WTC11 (cell line): ENCODE results near the gene PEAK1. TPM values are rescaled to one million over a fixed set of nuclear protein-coding genes. Genes with fewer than 3 reads are reported as not detected.

ENCODE experiments used
- ATAC-seq: fragments of 200-7000 bp; cut with Tn5 transposase; 2 replicates; pipeline ENCODE4 v1.10.0; 2021; ENCODE audit warnings: mild to moderate bottlenecking, moderate library complexity
- CTCF ChIA-PET: fragments of 300-600 bp; sonication (Branson Sonifier 250); formaldehyde crosslinking; loops from one replicate; lab custom pipeline; 2021; ENCODE audit warnings: antibody characterized with exemption; lab: Charles Lee
- POLR2A ChIA-PET: fragments of 350-600 bp; sonication (Branson Sonifier 250); formaldehyde crosslinking; loops from one replicate; lab custom pipeline; 2021; ENCODE audit warnings: antibody characterized with exemption; lab: Charles Lee
- DNase-seq: peaks from one replicate; pipeline ENCODE4 v3.0.0; 2021; ENCODE audit warnings: low spot score
- H3K27ac Mint-ChIP-seq: 2 replicates; pipeline ENCODE4 v1.8.0; 2021; ENCODE audit warnings: mixed read lengths
- H3K27me3 Mint-ChIP-seq: 2 replicates; pipeline ENCODE4 v1.8.0; 2021; ENCODE audit warnings: low read depth, mild to moderate bottlenecking, moderate library complexity, mixed read lengths
- H3K36me3 Mint-ChIP-seq: 2 replicates; pipeline ENCODE4 v1.8.0; 2021; ENCODE audit warnings: mixed read lengths
- H3K4me1 Mint-ChIP-seq: 2 replicates; pipeline ENCODE4 v1.8.0; 2022; ENCODE audit warnings: mixed read lengths
- H3K4me3 Mint-ChIP-seq: 2 replicates; pipeline ENCODE4 v1.8.0; 2021; ENCODE audit warnings: mild to moderate bottlenecking, moderate library complexity, mixed read lengths
- H3K9me3 Mint-ChIP-seq: 2 replicates; pipeline ENCODE4 v1.8.0; 2021; ENCODE audit warnings: mixed read lengths
- CREM ChIP-seq: sonication (generic); formaldehyde crosslinking; IDR thresholded peaks from 2 replicates; pipeline ENCODE4 v1.8.1; 2022; ENCODE audit warnings: mild to moderate bottlenecking, missing genetic modification reagents, moderate library complexity
- FOXK1 ChIP-seq: sonication (generic); formaldehyde crosslinking; IDR thresholded peaks from 2 replicates; pipeline ENCODE4 v1.8.0; 2022; ENCODE audit warnings: mild to moderate bottlenecking, moderate library complexity, missing genetic modification reagents
- GABPB1 ChIP-seq: sonication (generic); formaldehyde crosslinking; IDR thresholded peaks from 2 replicates; pipeline ENCODE4 v1.8.1; 2023; ENCODE audit warnings: mild to moderate bottlenecking, missing genetic modification reagents
- GRHL2 ChIP-seq: fragments of 250-450 bp; sonication (Bioruptor Pico); IDR thresholded peaks from 2 replicates; pipeline ENCODE4 v1.8.0; 2022; ENCODE audit warnings: mild to moderate bottlenecking, moderate library complexity; ENCODE audit not compliant: insufficient replicate concordance, severe bottlenecking
- HMGA2 ChIP-seq: fragments of 250-450 bp; sonication (Bioruptor Pico); IDR thresholded peaks from 2 replicates; pipeline ENCODE4 v1.4.0; 2021; ENCODE audit warnings: mild to moderate bottlenecking, moderate library complexity
- TEAD1 ChIP-seq: sonication (generic); formaldehyde crosslinking; IDR thresholded peaks from 2 replicates; pipeline ENCODE4 v1.8.0; 2022; ENCODE audit warnings: mild to moderate bottlenecking, missing genetic modification reagents
- ZNF263 ChIP-seq: sonication (generic); formaldehyde crosslinking; IDR thresholded peaks from 2 replicates; pipeline ENCODE4 v1.8.1; 2022; ENCODE audit warnings: low read depth, mild to moderate bottlenecking, moderate library complexity, missing genetic modification reagents
- ZNF396 ChIP-seq: fragments of 250-450 bp; sonication (Bioruptor Pico); IDR thresholded peaks from 2 replicates; pipeline ENCODE4 v1.8.0; 2021; ENCODE audit warnings: mild to moderate bottlenecking, moderate library complexity, borderline replicate concordance
- ZNF423 ChIP-seq: fragments of 250-450 bp; sonication (Bioruptor Pico); IDR thresholded peaks from 2 replicates; pipeline ENCODE4 v2.1.2; 2022; ENCODE audit warnings: mild to moderate bottlenecking, moderate library complexity
- total RNA-seq: library from RNA; stranded (reverse); gene quantifications from 3 replicates; pipeline ENCODE4 v1.2.3, GENCODE V29; 2021
- TF ChIP-seq, protein P1 (sequence below): sonication (generic); formaldehyde crosslinking; IDR thresholded peaks from 2 replicates; pipeline ENCODE4 v1.8.1; 2023; ENCODE audit warnings: mild to moderate bottlenecking, missing genetic modification reagents, moderate library complexity
- TF ChIP-seq, protein P2 (sequence below): sonication (generic); formaldehyde crosslinking; IDR thresholded peaks from 2 replicates; pipeline ENCODE4 v1.8.0; 2023; ENCODE audit warnings: missing genetic modification reagents
- TF ChIP-seq, protein P3 (sequence below): fragments of 250-450 bp; sonication (Bioruptor Pico); IDR thresholded peaks from 2 replicates; pipeline ENCODE4 v1.8.0; 2021; ENCODE audit warnings: mild to moderate bottlenecking
- TF ChIP-seq, protein P4 (sequence below): sonication (generic); formaldehyde crosslinking; conservative IDR thresholded peaks from 2 replicates; pipeline ENCODE4 v1.8.1; 2023; ENCODE audit warnings: mild to moderate bottlenecking, low read depth, missing genetic modification reagents, moderate library complexity
- TF ChIP-seq, protein P5 (sequence below): sonication (generic); formaldehyde crosslinking; IDR thresholded peaks from 2 replicates; pipeline ENCODE4 v1.8.1; 2022; ENCODE audit warnings: mild to moderate bottlenecking, moderate library complexity, missing genetic modification reagents
- TF ChIP-seq, protein P6 (sequence below): sonication (generic); formaldehyde crosslinking; IDR thresholded peaks from 2 replicates; pipeline ENCODE4 v1.8.1; 2023; ENCODE audit warnings: mild to moderate bottlenecking, missing genetic modification reagents
- TF ChIP-seq, protein P7 (sequence below): fragments of 250-450 bp; sonication (Bioruptor Pico); IDR thresholded peaks from 2 replicates; pipeline ENCODE4 v1.9.0; 2021; ENCODE audit warnings: mild to moderate bottlenecking, borderline replicate concordance
- TF ChIP-seq, protein P8 (sequence below): sonication (generic); formaldehyde crosslinking; IDR thresholded peaks from 2 replicates; pipeline ENCODE4 v1.8.1; 2022; ENCODE audit warnings: low read depth, mild to moderate bottlenecking, moderate library complexity, missing genetic modification reagents, borderline replicate concordance
- TF ChIP-seq, protein P9 (sequence below): sonication (generic); formaldehyde crosslinking; conservative IDR thresholded peaks from 2 replicates; pipeline ENCODE4 v1.8.1; 2022; ENCODE audit warnings: mild to moderate bottlenecking, missing genetic modification reagents

Gene PEAK1
- total RNA-seq, 1 experiment from 2014 or later: 49.0 TPM

DNA sequence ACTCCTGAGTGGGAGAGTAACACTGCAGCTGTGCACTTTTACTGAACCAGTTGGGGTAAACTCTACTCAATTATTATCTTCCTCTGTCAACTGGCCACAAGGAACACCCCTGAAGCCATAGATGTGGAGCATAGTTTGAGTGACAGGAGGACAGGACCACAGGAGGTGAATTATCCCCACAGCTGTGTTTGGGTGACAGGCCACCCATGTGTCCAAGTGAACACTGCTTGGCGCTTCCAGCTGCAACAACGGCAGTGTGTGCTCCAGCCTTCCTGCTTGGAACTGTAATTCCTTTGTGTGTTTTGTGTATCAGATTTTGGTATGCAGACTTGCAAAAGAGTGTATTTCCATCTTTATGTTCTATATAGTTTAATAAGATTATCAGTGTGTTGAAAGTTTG is 328.8 kb downstream of the PEAK1 start:
- H3K36me3 Mint-ChIP-seq: no peaks in the 10 kb centered on the region
- CTCF ChIA-PET: interaction anchor here (1.4 to 1.5 kb wide), 2 partner anchors 56 to 452 kb away, joined by 4 to 5 read pairs; no protein-coding TSS in a partner anchor
- no peak overlapping the region for H3K27ac Mint-ChIP-seq
- POLR2A ChIA-PET: no interaction called here
- DNase-seq (no peak), ATAC-seq (no peak)
- 0 out of 2 replicates have a peak, but pooled peaks cover 1% of the 10 kb centered on the region for H3K27me3 Mint-ChIP-seq
- no peak overlapping the region for H3K4me3 Mint-ChIP-seq
- no peaks in the 10 kb centered on the region for H3K4me1 Mint-ChIP-seq
- TF ChIP-seq ZNF423 (CRISPR knock-in tag) (no peak), CREM (CRISPR knock-in tag) (no peak), GABPB1 (CRISPR knock-in tag) (no peak), FOXK1 (CRISPR knock-in tag) (no peak), ZNF263 (CRISPR knock-in tag) (no peak), TEAD1 (CRISPR knock-in tag) (no peak)
- TF ChIP-seq, protein P1, sequence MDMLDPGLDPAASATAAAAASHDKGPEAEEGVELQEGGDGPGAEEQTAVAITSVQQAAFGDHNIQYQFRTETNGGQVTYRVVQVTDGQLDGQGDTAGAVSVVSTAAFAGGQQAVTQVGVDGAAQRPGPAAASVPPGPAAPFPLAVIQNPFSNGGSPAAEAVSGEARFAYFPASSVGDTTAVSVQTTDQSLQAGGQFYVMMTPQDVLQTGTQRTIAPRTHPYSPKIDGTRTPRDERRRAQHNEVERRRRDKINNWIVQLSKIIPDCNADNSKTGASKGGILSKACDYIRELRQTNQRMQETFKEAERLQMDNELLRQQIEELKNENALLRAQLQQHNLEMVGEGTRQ: no peak
- TF ChIP-seq, protein P2, sequence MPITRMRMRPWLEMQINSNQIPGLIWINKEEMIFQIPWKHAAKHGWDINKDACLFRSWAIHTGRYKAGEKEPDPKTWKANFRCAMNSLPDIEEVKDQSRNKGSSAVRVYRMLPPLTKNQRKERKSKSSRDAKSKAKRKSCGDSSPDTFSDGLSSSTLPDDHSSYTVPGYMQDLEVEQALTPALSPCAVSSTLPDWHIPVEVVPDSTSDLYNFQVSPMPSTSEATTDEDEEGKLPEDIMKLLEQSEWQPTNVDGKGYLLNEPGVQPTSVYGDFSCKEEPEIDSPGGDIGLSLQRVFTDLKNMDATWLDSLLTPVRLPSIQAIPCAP (CRISPR knock-in tag): no peak
- TF ChIP-seq, protein P3, sequence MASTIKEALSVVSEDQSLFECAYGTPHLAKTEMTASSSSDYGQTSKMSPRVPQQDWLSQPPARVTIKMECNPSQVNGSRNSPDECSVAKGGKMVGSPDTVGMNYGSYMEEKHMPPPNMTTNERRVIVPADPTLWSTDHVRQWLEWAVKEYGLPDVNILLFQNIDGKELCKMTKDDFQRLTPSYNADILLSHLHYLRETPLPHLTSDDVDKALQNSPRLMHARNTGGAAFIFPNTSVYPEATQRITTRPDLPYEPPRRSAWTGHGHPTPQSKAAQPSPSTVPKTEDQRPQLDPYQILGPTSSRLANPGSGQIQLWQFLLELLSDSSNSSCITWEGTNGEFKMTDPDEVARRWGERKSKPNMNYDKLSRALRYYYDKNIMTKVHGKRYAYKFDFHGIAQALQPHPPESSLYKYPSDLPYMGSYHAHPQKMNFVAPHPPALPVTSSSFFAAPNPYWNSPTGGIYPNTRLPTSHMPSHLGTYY: no peak
- TF ChIP-seq, protein P4, sequence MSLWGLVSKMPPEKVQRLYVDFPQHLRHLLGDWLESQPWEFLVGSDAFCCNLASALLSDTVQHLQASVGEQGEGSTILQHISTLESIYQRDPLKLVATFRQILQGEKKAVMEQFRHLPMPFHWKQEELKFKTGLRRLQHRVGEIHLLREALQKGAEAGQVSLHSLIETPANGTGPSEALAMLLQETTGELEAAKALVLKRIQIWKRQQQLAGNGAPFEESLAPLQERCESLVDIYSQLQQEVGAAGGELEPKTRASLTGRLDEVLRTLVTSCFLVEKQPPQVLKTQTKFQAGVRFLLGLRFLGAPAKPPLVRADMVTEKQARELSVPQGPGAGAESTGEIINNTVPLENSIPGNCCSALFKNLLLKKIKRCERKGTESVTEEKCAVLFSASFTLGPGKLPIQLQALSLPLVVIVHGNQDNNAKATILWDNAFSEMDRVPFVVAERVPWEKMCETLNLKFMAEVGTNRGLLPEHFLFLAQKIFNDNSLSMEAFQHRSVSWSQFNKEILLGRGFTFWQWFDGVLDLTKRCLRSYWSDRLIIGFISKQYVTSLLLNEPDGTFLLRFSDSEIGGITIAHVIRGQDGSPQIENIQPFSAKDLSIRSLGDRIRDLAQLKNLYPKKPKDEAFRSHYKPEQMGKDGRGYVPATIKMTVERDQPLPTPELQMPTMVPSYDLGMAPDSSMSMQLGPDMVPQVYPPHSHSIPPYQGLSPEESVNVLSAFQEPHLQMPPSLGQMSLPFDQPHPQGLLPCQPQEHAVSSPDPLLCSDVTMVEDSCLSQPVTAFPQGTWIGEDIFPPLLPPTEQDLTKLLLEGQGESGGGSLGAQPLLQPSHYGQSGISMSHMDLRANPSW (CRISPR knock-in tag): no peak
- TF ChIP-seq, protein P5, sequence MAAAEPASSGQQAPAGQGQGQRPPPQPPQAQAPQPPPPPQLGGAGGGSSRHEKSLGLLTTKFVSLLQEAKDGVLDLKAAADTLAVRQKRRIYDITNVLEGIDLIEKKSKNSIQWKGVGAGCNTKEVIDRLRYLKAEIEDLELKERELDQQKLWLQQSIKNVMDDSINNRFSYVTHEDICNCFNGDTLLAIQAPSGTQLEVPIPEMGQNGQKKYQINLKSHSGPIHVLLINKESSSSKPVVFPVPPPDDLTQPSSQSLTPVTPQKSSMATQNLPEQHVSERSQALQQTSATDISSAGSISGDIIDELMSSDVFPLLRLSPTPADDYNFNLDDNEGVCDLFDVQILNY (CRISPR knock-in tag): no peak
- H3K9me3 Mint-ChIP-seq: peaks cover 4% of the 10 kb centered on the region

DNA sequence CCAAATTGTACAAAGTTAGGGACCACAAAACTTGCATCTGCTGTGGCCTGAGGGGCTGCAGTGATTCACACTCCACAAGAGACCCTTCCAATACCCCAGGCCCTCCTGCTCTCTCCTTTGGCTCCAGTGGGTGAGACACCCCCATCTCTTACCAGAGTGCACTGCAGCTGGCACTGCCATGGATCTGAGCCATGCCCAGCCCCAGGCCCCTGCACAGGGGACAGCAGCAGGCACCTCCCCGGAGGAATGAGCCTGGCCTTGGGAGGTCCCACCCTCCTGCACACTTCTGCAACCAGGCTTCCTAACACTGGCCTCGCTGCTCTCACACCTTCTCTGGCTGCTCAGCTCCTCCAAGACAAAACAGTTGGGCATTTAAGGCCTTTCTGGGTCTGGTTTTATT is 332.7 kb downstream of the PEAK1 start:
- ATAC-seq: no peak
- Mint-ChIP-seq H3K36me3 (no peaks in the 10 kb centered on the region), H3K9me3 (no peaks in the 10 kb centered on the region), H3K27ac (no peak overlapping the region), H3K4me1 (peaks cover 9% of the 10 kb centered on the region), H3K4me3 (no peak overlapping the region), H3K27me3 (peaks cover 16% of the 10 kb centered on the region)
- ChIA-PET POLR2A (interaction anchor here (1.0 kb wide), 1 partner anchor 16 kb away, joined by 3 read pairs; the partner anchor contains the start of gene TSPAN3), CTCF (interaction anchor here (0.6 to 1.6 kb wide), 3 partner anchors 114 to 456 kb away, joined by 3 read pairs; no protein-coding TSS in a partner anchor)
- DNase-seq: no peak
- TF ChIP-seq, protein P6, sequence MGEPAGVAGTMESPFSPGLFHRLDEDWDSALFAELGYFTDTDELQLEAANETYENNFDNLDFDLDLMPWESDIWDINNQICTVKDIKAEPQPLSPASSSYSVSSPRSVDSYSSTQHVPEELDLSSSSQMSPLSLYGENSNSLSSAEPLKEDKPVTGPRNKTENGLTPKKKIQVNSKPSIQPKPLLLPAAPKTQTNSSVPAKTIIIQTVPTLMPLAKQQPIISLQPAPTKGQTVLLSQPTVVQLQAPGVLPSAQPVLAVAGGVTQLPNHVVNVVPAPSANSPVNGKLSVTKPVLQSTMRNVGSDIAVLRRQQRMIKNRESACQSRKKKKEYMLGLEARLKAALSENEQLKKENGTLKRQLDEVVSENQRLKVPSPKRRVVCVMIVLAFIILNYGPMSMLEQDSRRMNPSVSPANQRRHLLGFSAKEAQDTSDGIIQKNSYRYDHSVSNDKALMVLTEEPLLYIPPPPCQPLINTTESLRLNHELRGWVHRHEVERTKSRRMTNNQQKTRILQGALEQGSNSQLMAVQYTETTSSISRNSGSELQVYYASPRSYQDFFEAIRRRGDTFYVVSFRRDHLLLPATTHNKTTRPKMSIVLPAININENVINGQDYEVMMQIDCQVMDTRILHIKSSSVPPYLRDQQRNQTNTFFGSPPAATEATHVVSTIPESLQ (CRISPR knock-in tag): no peak
- TF ChIP-seq ZNF396 (CRISPR knock-in tag) (no peak), HMGA2 (CRISPR knock-in tag) (no peak), GRHL2 (CRISPR knock-in tag) (no peak)
- TF ChIP-seq, protein P7, sequence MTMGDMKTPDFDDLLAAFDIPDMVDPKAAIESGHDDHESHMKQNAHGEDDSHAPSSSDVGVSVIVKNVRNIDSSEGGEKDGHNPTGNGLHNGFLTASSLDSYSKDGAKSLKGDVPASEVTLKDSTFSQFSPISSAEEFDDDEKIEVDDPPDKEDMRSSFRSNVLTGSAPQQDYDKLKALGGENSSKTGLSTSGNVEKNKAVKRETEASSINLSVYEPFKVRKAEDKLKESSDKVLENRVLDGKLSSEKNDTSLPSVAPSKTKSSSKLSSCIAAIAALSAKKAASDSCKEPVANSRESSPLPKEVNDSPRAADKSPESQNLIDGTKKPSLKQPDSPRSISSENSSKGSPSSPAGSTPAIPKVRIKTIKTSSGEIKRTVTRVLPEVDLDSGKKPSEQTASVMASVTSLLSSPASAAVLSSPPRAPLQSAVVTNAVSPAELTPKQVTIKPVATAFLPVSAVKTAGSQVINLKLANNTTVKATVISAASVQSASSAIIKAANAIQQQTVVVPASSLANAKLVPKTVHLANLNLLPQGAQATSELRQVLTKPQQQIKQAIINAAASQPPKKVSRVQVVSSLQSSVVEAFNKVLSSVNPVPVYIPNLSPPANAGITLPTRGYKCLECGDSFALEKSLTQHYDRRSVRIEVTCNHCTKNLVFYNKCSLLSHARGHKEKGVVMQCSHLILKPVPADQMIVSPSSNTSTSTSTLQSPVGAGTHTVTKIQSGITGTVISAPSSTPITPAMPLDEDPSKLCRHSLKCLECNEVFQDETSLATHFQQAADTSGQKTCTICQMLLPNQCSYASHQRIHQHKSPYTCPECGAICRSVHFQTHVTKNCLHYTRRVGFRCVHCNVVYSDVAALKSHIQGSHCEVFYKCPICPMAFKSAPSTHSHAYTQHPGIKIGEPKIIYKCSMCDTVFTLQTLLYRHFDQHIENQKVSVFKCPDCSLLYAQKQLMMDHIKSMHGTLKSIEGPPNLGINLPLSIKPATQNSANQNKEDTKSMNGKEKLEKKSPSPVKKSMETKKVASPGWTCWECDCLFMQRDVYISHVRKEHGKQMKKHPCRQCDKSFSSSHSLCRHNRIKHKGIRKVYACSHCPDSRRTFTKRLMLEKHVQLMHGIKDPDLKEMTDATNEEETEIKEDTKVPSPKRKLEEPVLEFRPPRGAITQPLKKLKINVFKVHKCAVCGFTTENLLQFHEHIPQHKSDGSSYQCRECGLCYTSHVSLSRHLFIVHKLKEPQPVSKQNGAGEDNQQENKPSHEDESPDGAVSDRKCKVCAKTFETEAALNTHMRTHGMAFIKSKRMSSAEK (CRISPR knock-in tag): no peak
- TF ChIP-seq, protein P8, sequence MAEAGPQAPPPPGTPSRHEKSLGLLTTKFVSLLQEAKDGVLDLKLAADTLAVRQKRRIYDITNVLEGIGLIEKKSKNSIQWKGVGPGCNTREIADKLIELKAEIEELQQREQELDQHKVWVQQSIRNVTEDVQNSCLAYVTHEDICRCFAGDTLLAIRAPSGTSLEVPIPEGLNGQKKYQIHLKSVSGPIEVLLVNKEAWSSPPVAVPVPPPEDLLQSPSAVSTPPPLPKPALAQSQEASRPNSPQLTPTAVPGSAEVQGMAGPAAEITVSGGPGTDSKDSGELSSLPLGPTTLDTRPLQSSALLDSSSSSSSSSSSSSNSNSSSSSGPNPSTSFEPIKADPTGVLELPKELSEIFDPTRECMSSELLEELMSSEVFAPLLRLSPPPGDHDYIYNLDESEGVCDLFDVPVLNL: no peak
- TF ChIP-seq, protein P9, sequence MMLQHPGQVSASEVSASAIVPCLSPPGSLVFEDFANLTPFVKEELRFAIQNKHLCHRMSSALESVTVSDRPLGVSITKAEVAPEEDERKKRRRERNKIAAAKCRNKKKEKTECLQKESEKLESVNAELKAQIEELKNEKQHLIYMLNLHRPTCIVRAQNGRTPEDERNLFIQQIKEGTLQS (CRISPR knock-in tag): no peak
